NT2/D1 (cell line): ENCODE data around the gene KCNQ1.

Experiments used
- SUZ12 ChIP-seq: IDR thresholded peaks from 2 replicates; pipeline ENCODE4 v1.6.1; 2011; ENCODE audit not compliant: insufficient read length, insufficient read depth; ENCODE audit errors: extremely low read depth
- ZNF274 ChIP-seq: IDR thresholded peaks from 2 replicates; pipeline ENCODE4 v1.6.1; 2011; ENCODE audit warnings: mild to moderate bottlenecking, low read depth, low read length

DNA sequence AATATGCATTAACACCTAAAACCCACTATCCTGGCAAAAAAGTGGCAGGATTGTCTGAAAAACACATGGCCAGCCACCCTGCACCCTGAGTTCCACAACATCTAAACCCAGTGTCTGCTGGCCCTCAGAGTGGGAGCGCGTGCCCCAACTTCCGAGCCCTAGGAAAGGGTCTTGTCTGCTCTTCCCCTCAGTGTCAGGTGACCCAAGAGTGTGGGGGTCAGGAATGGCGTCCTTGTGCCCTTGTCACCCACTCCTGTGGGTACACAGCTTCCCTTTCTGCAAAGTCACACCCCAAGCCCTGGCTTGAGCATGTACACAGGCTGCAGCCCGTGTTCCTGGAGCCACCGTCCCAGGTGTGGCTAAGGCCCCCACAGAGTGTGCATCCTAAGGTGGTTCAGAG is 373.2 kb downstream of the KCNQ1 start:
- TF ChIP-seq SUZ12 (no peak), ZNF274 (no peak)
